Erythroblast (primary cell): ENCODE results near the gene UBXN7.

Experiments
- GATA1 ChIP-seq: IDR thresholded peaks from 2 replicates; pipeline ENCODE4 v1.6.1; 2011; ENCODE audit warnings: low read depth, mild to moderate bottlenecking, control low read depth, low read length, moderate library complexity
- POLR2A ChIP-seq: IDR thresholded peaks from 2 replicates; pipeline ENCODE4 v1.6.1; 2011; ENCODE audit warnings: mild to moderate bottlenecking, low read length

GRCh38 chr3:196315821-196316220 lies 116.4 kb downstream of the UBXN7 start:
- no peak for TF ChIP-seq POLR2A
- no peak for TF ChIP-seq GATA1
